Hepatocyte (in vitro differentiated cells): Measurements from ENCODE around the gene HCRTR2.

ENCODE experiments used
- EZH2 ChIP-seq: fragments of 200-600 bp; sonication (generic); IDR thresholded peaks from 2 replicates; pipeline ENCODE4 v1.6.1; 2016; ENCODE audit warnings: antibody characterized with exemption, mild to moderate bottlenecking, borderline replicate concordance
- EZH2phosphoT487 ChIP-seq: fragments of 200-600 bp; sonication (generic); IDR thresholded peaks from one replicate; pipeline ENCODE4 v1.6.1; 2018; ENCODE audit warnings: antibody characterized with exemption, mild to moderate bottlenecking, low read depth, moderate library complexity; ENCODE audit not compliant: unreplicated experiment, severe bottlenecking
- TF ChIP-seq, protein P1 (sequence below): fragments of 200-600 bp; sonication (generic); IDR thresholded peaks from 2 replicates; pipeline ENCODE4 v1.5.1; 2016; ENCODE audit warnings: antibody characterized with exemption, mild to moderate bottlenecking; ENCODE audit not compliant: poor library complexity

DNA sequence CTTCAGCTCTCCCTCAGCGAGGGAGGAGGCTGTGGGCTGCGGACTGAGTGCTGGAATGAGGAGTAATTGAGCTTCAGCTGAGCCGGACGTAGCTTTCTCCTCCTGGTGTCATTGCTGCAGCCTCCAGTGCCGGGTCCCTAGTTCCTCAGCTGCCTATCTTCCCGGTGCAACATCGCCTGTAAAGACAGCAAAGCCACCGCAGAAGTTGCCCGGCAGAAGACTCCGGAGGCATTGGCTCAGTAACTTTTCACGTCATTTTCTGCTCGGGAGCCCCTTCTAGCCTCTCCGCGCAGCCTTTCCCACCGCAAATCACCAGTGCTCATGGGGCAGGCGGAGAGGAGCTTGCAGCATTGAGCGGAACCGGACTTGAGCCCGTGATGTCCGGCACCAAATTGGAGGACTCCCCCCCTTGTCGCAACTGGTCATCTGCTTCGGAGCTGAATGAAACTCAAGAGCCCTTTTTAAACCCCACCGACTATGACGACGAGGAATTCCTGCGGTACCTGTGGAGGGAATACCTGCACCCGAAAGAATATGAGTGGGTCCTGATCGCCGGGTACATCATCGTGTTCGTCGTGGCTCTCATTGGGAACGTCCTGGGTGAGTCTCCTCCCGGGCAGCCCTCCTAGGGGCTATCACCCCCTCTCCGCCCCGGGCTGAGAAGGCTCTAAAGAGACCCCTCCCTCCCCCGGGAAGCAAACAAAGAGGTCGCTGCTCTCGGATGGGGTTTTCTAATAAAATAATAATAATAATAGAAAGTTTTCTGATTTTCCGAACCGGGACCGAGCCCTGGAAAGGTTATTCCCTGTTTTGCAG, at the start of gene HCRTR2:
- TF ChIP-seq EZH2, result peak; percentile 66
- TF ChIP-seq, protein P1, sequence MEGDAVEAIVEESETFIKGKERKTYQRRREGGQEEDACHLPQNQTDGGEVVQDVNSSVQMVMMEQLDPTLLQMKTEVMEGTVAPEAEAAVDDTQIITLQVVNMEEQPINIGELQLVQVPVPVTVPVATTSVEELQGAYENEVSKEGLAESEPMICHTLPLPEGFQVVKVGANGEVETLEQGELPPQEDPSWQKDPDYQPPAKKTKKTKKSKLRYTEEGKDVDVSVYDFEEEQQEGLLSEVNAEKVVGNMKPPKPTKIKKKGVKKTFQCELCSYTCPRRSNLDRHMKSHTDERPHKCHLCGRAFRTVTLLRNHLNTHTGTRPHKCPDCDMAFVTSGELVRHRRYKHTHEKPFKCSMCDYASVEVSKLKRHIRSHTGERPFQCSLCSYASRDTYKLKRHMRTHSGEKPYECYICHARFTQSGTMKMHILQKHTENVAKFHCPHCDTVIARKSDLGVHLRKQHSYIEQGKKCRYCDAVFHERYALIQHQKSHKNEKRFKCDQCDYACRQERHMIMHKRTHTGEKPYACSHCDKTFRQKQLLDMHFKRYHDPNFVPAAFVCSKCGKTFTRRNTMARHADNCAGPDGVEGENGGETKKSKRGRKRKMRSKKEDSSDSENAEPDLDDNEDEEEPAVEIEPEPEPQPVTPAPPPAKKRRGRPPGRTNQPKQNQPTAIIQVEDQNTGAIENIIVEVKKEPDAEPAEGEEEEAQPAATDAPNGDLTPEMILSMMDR, result no peak
- TF ChIP-seq EZH2phosphoT487, result no peak
